GM12864 (cell line): ENCODE measurements around the gene PCSK4.

Source experiments
- DNase-seq: peaks from one replicate; pipeline ENCODE4 v3.0.0-alpha.2; 2011; ENCODE audit warnings: low read depth
- H3K4me3 ChIP-seq: 2 replicates; pipeline ENCODE4 v1.5.1; 2011; ENCODE audit warnings: mild to moderate bottlenecking, low read depth, low read length, control low read depth
- TF ChIP-seq, protein P1 (sequence below): IDR thresholded peaks from 2 replicates; pipeline ENCODE4 v1.5.1; 2011; ENCODE audit warnings: low read depth, mild to moderate bottlenecking, moderate library complexity, low read length, control low read depth, inconsistent platforms; ENCODE audit errors: missing control alignments

The PCSK4 gene

GRCh38 chr19:1529430-1529816 lies 39.3 kb upstream of the PCSK4 start:
- DNase-seq: no peak
- H3K4me3 ChIP-seq: no peak overlapping the region
- TF ChIP-seq, protein P1, sequence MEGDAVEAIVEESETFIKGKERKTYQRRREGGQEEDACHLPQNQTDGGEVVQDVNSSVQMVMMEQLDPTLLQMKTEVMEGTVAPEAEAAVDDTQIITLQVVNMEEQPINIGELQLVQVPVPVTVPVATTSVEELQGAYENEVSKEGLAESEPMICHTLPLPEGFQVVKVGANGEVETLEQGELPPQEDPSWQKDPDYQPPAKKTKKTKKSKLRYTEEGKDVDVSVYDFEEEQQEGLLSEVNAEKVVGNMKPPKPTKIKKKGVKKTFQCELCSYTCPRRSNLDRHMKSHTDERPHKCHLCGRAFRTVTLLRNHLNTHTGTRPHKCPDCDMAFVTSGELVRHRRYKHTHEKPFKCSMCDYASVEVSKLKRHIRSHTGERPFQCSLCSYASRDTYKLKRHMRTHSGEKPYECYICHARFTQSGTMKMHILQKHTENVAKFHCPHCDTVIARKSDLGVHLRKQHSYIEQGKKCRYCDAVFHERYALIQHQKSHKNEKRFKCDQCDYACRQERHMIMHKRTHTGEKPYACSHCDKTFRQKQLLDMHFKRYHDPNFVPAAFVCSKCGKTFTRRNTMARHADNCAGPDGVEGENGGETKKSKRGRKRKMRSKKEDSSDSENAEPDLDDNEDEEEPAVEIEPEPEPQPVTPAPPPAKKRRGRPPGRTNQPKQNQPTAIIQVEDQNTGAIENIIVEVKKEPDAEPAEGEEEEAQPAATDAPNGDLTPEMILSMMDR: no peak

DNA sequence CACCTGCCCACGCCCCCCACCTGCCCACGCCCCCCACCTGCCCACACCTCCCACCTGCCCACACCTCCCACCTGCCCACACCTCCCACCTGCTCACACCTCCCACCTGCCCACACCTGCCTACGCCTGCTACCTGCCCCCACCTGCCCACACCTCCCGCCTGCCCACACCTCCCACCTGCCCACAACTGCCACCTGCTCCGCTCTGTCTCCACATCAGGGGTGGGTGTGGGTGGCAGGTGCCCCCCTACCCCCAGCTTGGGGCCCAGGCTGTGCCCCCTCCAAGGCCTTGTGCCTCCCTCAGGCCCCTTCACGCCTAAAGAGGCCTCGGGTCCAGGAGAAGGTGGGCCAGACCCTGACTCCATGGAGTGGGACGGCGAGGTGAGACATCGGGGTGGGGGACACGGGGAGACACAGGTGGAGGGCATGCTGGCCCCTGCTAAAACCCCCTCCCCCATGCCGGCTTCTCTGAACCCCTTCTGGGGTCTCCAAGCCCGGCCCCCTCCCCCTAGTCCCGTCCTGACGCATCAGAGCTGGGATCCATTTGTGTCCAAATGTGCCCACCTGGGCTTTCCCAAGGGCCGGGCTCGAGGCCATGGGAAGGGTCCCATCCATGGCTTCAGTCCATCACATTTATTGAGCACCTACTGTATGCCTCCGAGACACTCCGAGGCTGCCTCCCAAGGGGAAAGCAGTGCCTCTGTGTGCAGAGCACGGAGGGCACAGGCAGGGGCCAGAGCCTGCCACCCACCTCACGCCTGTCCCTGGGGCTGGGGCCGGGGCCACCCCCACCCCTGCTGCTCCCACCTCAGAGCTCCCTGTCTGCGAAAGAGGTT lies 38.7 kb upstream of the PCSK4 start:
- TF ChIP-seq, protein P1: no peak
- DNase-seq: no peak
- H3K4me3 ChIP-seq: no peak overlapping the region

DNA sequence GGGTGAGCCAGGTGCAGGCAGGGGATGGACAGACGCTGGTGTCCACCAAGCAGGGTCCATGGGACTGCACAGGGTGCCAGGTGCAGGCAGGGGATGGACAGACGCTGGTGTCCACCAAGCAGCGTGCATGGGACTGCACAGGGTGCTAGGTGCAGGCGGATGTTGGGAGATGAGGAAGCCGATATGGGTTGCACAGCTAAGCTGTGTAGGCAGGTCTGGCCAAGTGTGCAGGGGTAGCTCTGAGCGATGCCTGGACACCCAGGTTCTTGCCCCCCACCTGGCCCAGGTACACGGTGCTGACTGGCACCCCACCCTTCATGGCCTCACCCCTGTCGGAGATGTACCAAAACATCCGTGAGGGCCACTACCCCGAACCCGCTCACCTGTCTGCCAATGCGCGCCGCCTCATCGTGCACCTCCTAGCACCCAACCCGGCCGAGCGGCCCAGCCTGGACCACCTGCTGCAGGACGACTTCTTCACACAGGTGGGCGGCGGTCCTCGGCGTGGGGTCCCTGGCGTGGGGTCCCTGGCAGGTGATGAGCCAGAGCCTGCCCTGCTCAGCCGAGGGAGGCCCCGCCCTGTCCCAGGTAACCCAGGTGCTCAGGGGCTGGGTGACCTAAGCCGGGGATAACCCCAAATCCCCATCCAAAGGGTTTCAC lies 37.6 kb upstream of the PCSK4 start:
- no peak overlapping the region for H3K4me3 ChIP-seq
- TF ChIP-seq, protein P1: no peak
- DNase-seq: no peak

DNA sequence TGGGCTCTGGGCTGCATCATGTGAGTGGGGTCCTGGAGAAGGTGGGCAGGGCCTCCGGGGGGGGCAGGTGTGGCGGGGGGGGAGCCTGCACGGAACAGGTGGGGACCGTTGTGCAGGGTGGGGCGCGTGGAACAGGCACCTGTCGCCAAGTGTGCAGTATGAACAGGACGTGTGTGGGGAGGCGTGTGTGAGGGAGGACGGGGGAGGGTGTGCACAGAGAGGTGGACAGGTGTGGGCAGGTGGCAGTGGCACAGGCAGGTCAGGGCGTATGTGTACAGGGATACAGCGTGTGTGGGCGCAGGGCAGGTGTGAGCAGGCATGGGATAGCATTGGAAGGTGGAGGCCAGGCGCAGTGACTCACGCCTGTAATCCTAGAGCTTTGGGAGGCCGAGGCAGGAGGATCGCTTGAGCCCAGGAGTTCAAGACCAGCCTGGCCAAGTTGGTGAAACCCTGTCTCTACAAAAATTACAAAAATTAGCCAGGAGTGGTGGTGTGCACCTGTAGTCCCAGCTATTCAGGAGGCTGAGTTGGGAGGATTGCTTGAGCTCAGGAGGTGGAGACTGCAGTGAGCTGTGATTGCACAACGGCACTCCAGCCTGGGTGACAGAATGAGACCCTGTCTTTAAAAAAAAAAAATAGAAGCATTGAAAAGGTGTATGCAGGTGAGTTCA lies 37.0 kb upstream of the PCSK4 start:
- DNase-seq: no peak
- TF ChIP-seq, protein P1: no peak
- H3K4me3 ChIP-seq: no peak overlapping the region

GRCh38 chr19:1526066-1526778 lies 36.1 kb upstream of the PCSK4 start:
- TF ChIP-seq, protein P1: no peak
- no peak for DNase-seq
- no peak overlapping the region for H3K4me3 ChIP-seq

DNA sequence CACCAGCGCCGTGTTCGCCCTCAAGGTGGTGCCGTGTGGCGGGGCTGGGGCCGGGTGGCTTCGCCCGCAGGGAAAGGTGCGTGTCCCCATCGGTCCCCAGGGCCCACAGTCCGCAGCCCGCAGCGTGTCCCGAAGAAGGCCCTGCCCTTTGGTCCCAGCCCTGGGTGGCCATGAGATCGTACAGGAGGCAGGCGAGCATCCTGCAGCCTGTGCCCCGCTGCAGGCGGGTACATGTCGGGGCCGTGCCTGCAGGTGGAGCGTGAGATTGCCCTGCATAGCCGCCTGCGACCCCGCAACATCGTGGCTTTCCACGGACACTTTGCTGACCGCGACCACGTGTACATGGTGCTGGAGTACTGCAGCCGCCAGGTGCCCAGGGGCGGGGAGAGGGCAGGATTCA lies 35.2 kb upstream of the PCSK4 start:
- TF ChIP-seq, protein P1: no peak
- no peak overlapping the region for H3K4me3 ChIP-seq

More for the DNA sequence above, 35.2 kb upstream of the PCSK4 start:
- DNase-seq: no peak
